WTC11 (cell line): Measurements from ENCODE around the gene TEAD1.

Experiments used
- CREM ChIP-seq: sonication (generic); formaldehyde crosslinking; IDR thresholded peaks from 2 replicates; pipeline ENCODE4 v1.8.1; 2022; ENCODE audit warnings: mild to moderate bottlenecking, missing genetic modification reagents, moderate library complexity
- JAZF1 ChIP-seq: fragments of 250-450 bp; sonication (Bioruptor Pico); IDR thresholded peaks from 2 replicates; pipeline ENCODE4 v1.9.0; 2021; ENCODE audit warnings: moderate library complexity, mild to moderate bottlenecking, inconsistent platforms
- SP1 ChIP-seq: sonication (generic); formaldehyde crosslinking; conservative IDR thresholded peaks from 2 replicates; pipeline ENCODE4 v1.8.1; 2022; ENCODE audit warnings: missing genetic modification reagents
- ZNF121 ChIP-seq: sonication (generic); formaldehyde crosslinking; IDR thresholded peaks from 2 replicates; pipeline ENCODE4 v1.8.0; 2023; ENCODE audit warnings: missing genetic modification reagents
- TF ChIP-seq, protein P1 (sequence below): fragments of 200-600 bp; IDR thresholded peaks from 2 replicates; pipeline ENCODE4 v1.8.0; 2022; ENCODE audit warnings: antibody characterized with exemption
- TF ChIP-seq, protein P2 (sequence below): sonication (generic); formaldehyde crosslinking; IDR thresholded peaks from 2 replicates; pipeline ENCODE4 v1.8.1; 2023; ENCODE audit warnings: mild to moderate bottlenecking, missing genetic modification reagents, moderate library complexity
- TF ChIP-seq, protein P3 (sequence below): sonication (generic); formaldehyde crosslinking; IDR thresholded peaks from 2 replicates; pipeline ENCODE4 v1.8.1; 2022; ENCODE audit warnings: low read depth, missing genetic modification reagents, borderline replicate concordance
- TF ChIP-seq, protein P4 (sequence below): sonication (generic); formaldehyde crosslinking; IDR thresholded peaks from 2 replicates; pipeline ENCODE4 v1.8.0; 2022; ENCODE audit warnings: mild to moderate bottlenecking, missing genetic modification reagents
- TF ChIP-seq, protein P5 (sequence below): sonication (generic); formaldehyde crosslinking; IDR thresholded peaks from 2 replicates; pipeline ENCODE4 v1.8.0; 2023; ENCODE audit warnings: missing genetic modification reagents
- TF ChIP-seq, protein P6 (sequence below): sonication (generic); formaldehyde crosslinking; IDR thresholded peaks from 2 replicates; pipeline ENCODE4 v1.8.0; 2022; ENCODE audit warnings: mild to moderate bottlenecking, missing genetic modification reagents
- TF ChIP-seq, protein P7 (sequence below): sonication (generic); formaldehyde crosslinking; conservative IDR thresholded peaks from 2 replicates; pipeline ENCODE4 v1.8.1; 2022; ENCODE audit warnings: mild to moderate bottlenecking, missing genetic modification reagents
- TF ChIP-seq, protein P8 (sequence below): sonication (generic); formaldehyde crosslinking; IDR thresholded peaks from 2 replicates; pipeline ENCODE4 v1.8.1; 2022; ENCODE audit warnings: mild to moderate bottlenecking, moderate library complexity, missing genetic modification reagents
- TF ChIP-seq, protein P9 (sequence below): fragments of 250-450 bp; sonication (Bioruptor Pico); IDR thresholded peaks from 2 replicates; pipeline ENCODE4 v1.9.0; 2021; ENCODE audit warnings: mild to moderate bottlenecking, borderline replicate concordance

DNA sequence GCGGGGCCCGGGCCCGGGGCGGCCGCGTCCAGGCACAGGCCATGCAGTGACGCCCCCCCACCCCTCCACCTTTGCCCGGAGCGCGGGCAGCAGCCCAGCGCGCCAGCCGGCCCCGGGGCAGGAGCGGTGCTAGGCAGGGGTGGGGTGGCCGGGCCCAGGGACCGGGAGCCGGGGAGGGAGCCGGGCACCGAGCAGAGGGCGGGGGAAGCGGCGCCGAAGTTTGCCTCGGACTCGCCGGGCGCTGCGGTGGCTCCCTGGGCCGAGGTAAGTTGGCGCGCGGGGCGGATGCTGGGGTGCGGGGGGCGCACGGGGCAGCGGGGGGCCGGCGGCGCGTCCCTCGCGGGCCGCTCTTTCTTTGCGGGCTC, 332 bp downstream of the TEAD1 start:
- TF ChIP-seq, protein P1, sequence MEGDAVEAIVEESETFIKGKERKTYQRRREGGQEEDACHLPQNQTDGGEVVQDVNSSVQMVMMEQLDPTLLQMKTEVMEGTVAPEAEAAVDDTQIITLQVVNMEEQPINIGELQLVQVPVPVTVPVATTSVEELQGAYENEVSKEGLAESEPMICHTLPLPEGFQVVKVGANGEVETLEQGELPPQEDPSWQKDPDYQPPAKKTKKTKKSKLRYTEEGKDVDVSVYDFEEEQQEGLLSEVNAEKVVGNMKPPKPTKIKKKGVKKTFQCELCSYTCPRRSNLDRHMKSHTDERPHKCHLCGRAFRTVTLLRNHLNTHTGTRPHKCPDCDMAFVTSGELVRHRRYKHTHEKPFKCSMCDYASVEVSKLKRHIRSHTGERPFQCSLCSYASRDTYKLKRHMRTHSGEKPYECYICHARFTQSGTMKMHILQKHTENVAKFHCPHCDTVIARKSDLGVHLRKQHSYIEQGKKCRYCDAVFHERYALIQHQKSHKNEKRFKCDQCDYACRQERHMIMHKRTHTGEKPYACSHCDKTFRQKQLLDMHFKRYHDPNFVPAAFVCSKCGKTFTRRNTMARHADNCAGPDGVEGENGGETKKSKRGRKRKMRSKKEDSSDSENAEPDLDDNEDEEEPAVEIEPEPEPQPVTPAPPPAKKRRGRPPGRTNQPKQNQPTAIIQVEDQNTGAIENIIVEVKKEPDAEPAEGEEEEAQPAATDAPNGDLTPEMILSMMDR = no peak
- TF ChIP-seq, protein P2, sequence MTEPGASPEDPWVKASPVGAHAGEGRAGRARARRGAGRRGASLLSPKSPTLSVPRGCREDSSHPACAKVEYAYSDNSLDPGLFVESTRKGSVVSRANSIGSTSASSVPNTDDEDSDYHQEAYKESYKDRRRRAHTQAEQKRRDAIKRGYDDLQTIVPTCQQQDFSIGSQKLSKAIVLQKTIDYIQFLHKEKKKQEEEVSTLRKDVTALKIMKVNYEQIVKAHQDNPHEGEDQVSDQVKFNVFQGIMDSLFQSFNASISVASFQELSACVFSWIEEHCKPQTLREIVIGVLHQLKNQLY (CRISPR knock-in tag) = no peak
- TF ChIP-seq, protein P3, sequence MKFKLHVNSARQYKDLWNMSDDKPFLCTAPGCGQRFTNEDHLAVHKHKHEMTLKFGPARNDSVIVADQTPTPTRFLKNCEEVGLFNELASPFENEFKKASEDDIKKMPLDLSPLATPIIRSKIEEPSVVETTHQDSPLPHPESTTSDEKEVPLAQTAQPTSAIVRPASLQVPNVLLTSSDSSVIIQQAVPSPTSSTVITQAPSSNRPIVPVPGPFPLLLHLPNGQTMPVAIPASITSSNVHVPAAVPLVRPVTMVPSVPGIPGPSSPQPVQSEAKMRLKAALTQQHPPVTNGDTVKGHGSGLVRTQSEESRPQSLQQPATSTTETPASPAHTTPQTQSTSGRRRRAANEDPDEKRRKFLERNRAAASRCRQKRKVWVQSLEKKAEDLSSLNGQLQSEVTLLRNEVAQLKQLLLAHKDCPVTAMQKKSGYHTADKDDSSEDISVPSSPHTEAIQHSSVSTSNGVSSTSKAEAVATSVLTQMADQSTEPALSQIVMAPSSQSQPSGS (CRISPR knock-in tag) = no peak
- TF ChIP-seq, protein P4, sequence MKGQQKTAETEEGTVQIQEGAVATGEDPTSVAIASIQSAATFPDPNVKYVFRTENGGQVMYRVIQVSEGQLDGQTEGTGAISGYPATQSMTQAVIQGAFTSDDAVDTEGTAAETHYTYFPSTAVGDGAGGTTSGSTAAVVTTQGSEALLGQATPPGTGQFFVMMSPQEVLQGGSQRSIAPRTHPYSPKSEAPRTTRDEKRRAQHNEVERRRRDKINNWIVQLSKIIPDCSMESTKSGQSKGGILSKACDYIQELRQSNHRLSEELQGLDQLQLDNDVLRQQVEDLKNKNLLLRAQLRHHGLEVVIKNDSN (CRISPR knock-in tag) = no peak
- TF ChIP-seq, protein P5, sequence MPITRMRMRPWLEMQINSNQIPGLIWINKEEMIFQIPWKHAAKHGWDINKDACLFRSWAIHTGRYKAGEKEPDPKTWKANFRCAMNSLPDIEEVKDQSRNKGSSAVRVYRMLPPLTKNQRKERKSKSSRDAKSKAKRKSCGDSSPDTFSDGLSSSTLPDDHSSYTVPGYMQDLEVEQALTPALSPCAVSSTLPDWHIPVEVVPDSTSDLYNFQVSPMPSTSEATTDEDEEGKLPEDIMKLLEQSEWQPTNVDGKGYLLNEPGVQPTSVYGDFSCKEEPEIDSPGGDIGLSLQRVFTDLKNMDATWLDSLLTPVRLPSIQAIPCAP (CRISPR knock-in tag) = no peak
- TF ChIP-seq, protein P6, sequence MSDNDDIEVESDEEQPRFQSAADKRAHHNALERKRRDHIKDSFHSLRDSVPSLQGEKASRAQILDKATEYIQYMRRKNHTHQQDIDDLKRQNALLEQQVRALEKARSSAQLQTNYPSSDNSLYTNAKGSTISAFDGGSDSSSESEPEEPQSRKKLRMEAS (CRISPR knock-in tag) = no peak
- TF ChIP-seq, protein P7, sequence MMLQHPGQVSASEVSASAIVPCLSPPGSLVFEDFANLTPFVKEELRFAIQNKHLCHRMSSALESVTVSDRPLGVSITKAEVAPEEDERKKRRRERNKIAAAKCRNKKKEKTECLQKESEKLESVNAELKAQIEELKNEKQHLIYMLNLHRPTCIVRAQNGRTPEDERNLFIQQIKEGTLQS (CRISPR knock-in tag) = no peak
- TF ChIP-seq CREM (CRISPR knock-in tag) (no peak), SP1 (CRISPR knock-in tag) (no peak), JAZF1 (no peak), ZNF121 (CRISPR knock-in tag) (no peak)
- TF ChIP-seq, protein P8, sequence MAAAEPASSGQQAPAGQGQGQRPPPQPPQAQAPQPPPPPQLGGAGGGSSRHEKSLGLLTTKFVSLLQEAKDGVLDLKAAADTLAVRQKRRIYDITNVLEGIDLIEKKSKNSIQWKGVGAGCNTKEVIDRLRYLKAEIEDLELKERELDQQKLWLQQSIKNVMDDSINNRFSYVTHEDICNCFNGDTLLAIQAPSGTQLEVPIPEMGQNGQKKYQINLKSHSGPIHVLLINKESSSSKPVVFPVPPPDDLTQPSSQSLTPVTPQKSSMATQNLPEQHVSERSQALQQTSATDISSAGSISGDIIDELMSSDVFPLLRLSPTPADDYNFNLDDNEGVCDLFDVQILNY (CRISPR knock-in tag) = no peak
- TF ChIP-seq, protein P9, sequence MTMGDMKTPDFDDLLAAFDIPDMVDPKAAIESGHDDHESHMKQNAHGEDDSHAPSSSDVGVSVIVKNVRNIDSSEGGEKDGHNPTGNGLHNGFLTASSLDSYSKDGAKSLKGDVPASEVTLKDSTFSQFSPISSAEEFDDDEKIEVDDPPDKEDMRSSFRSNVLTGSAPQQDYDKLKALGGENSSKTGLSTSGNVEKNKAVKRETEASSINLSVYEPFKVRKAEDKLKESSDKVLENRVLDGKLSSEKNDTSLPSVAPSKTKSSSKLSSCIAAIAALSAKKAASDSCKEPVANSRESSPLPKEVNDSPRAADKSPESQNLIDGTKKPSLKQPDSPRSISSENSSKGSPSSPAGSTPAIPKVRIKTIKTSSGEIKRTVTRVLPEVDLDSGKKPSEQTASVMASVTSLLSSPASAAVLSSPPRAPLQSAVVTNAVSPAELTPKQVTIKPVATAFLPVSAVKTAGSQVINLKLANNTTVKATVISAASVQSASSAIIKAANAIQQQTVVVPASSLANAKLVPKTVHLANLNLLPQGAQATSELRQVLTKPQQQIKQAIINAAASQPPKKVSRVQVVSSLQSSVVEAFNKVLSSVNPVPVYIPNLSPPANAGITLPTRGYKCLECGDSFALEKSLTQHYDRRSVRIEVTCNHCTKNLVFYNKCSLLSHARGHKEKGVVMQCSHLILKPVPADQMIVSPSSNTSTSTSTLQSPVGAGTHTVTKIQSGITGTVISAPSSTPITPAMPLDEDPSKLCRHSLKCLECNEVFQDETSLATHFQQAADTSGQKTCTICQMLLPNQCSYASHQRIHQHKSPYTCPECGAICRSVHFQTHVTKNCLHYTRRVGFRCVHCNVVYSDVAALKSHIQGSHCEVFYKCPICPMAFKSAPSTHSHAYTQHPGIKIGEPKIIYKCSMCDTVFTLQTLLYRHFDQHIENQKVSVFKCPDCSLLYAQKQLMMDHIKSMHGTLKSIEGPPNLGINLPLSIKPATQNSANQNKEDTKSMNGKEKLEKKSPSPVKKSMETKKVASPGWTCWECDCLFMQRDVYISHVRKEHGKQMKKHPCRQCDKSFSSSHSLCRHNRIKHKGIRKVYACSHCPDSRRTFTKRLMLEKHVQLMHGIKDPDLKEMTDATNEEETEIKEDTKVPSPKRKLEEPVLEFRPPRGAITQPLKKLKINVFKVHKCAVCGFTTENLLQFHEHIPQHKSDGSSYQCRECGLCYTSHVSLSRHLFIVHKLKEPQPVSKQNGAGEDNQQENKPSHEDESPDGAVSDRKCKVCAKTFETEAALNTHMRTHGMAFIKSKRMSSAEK (CRISPR knock-in tag) = no peak
